ENCODE results near the gene CPE. TPM values are rescaled to one million over a fixed set of nuclear protein-coding genes. Genes with fewer than 3 reads are reported as not detected.

The CPE gene
- total RNA-seq = 8.0 and 10.5 TPM in 2 replicates

DNA sequence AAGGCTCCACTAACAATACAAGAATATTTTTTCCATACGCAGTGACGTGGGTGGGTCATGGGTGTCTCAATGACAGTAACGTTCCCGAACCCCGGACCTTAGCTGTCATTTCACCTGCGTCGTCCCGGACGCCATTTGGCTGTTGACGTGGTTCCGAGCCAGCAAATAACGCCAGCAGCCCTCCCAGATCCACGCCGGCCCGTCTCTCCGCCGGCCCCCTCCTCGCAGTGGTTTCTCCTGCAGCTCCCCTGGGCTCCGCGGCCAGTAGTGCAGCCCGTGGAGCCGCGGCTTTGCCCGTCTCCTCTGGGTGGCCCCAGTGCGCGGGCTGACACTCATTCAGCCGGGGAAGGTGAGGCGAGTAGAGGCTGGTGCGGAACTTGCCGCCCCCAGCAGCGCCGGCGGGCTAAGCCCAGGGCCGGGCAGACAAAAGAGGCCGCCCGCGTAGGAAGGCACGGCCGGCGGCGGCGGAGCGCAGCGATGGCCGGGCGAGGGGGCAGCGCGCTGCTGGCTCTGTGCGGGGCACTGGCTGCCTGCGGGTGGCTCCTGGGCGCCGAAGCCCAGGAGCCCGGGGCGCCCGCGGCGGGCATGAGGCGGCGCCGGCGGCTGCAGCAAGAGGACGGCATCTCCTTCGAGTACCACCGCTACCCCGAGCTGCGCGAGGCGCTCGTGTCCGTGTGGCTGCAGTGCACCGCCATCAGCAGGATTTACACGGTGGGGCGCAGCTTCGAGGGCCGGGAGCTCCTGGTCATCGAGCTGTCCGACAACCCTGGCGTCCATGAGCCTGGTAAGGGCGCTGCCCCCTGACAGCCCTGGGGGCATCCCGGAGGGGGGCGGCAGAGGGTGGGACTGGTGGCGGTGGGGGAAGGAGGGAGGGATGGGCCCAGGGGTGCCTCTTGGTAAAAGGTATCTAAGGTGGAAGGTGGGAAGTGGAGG, at the start of gene CPE:
TSS of gene CPE (plus strand) at position 264 of the 933 bp plus-strand sequence. CDS start at position 478, 214 bp downstream.

Other genes with a start within 250 kb of the CPE start
- gene KLHL2, start 171.4 kb upstream of the CPE start, total RNA-seq = 18.1 and 24.3 TPM in 2 replicates
- gene MSMO1, start 51.3 kb upstream of the CPE start, total RNA-seq = 359 and 367 TPM in 2 replicates